Hematopoietic multipotent progenitor cell treated with erythropoietin and hydrocortisone succinate and interleukin-3 and kit ligand, for 6 days (in vitro differentiated cells): Measurements from ENCODE around the gene CD22.
A peak's percentile ranks its signal among the peaks of the same experiment; 100 is the strongest.

Source experiments
- DNase-seq: peaks from one replicate; pipeline ENCODE4 v3.0.0-alpha.2; 2015

CD22 gene

GRCh38 chr19:35315883-35316282 lies 13.1 kb upstream of the CD22 start:
- no peak for DNase-seq

- DNase-seq = no peak
These were observed 12.4 kb upstream of the CD22 start for GRCh38 chr19:35316560-35316959.

- DNase-seq = no peak
These were observed 11.4 kb upstream of the CD22 start for GRCh38 chr19:35317464-35318043.

- no peak for DNase-seq
These were observed 10.1 kb upstream of the CD22 start for GRCh38 chr19:35318679-35319448.

GRCh38 chr19:35320065-35320713 lies 8.8 kb upstream of the CD22 start:
- peak; percentile 13 for DNase-seq

- no peak for DNase-seq
These were observed 7.7 kb upstream of the CD22 start for GRCh38 chr19:35321291-35321690.

- DNase-seq = no peak
These were observed 7.0 kb upstream of the CD22 start for GRCh38 chr19:35322014-35322413.

- DNase-seq = peak; percentile 27
These were observed 1.3 kb upstream of the CD22 start for GRCh38 chr19:35327642-35328041.

- DNase-seq = no peak
These were observed 336 bp downstream of the CD22 start for GRCh38 chr19:35329323-35329722.

- peak; percentile 40 for DNase-seq
These were observed 1.5 kb downstream of the CD22 start for GRCh38 chr19:35330475-35330874.

GRCh38 chr19:35331551-35332214 lies 2.7 kb downstream of the CD22 start:
- DNase-seq = no peak

GRCh38 chr19:35332817-35333216 lies 3.8 kb downstream of the CD22 start:
- DNase-seq = no peak

- no peak for DNase-seq
These were observed 5.3 kb downstream of the CD22 start for GRCh38 chr19:35334144-35334753.

GRCh38 chr19:35336166-35336955 lies 7.4 kb downstream of the CD22 start:
- DNase-seq = no peak

GRCh38 chr19:35337097-35337983 lies 8.4 kb downstream of the CD22 start:
- DNase-seq = no peak

- no peak for DNase-seq
These were observed 9.0 kb downstream of the CD22 start for GRCh38 chr19:35337984-35338296.

GRCh38 chr19:35340431-35340830 lies 11.4 kb downstream of the CD22 start:
- no peak for DNase-seq

GRCh38 chr19:35341006-35341405 lies 12.0 kb downstream of the CD22 start:
- no peak for DNase-seq

GRCh38 chr19:35341565-35342225 lies 12.7 kb downstream of the CD22 start:
- DNase-seq = no peak

GRCh38 chr19:35342430-35342829 lies 13.4 kb downstream of the CD22 start:
- DNase-seq = no peak

GRCh38 chr19:35344511-35345031 lies 15.6 kb downstream of the CD22 start:
- DNase-seq = no peak
